SK-N-SH (cell line): ENCODE results near the gene PPP2R5C.

ENCODE experiments used
- RCOR1 ChIP-seq: fragments of 150-350 bp; IDR thresholded peaks from 2 replicates; pipeline ENCODE4 v1.6.1; 2017; ENCODE audit warnings: antibody characterized with exemption, low read length
- TF ChIP-seq, protein P1 (sequence below): IDR thresholded peaks from 2 replicates; pipeline ENCODE4 v1.4.0; 2012; ENCODE audit warnings: low read depth, borderline replicate concordance
- TF ChIP-seq, protein P2 (sequence below): fragments of 200-600 bp; sonication (generic); IDR thresholded peaks from 2 replicates; pipeline ENCODE4 v1.6.1; 2017; ENCODE audit warnings: antibody characterized with exemption, mild to moderate bottlenecking, moderate library complexity

DNA sequence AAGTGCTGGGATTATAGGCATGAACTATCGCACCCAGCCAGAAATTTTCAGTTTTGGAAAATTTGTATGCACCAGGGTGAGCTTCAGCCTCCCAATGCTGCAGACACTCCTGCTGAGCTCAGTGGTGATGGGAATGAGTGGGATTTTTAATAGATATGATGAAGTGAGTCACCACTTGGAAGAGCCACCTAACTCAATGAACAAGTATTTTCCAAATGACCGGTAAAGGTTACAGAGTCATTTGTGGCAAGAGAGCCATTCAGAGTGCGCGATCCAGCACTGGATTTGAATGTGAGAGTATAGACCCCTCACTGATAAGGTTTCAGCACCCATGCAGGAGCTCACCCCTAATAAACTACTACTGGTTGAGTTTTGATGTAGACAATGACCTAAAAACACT, 100.7 kb downstream of the PPP2R5C start:
- TF ChIP-seq, protein P1, sequence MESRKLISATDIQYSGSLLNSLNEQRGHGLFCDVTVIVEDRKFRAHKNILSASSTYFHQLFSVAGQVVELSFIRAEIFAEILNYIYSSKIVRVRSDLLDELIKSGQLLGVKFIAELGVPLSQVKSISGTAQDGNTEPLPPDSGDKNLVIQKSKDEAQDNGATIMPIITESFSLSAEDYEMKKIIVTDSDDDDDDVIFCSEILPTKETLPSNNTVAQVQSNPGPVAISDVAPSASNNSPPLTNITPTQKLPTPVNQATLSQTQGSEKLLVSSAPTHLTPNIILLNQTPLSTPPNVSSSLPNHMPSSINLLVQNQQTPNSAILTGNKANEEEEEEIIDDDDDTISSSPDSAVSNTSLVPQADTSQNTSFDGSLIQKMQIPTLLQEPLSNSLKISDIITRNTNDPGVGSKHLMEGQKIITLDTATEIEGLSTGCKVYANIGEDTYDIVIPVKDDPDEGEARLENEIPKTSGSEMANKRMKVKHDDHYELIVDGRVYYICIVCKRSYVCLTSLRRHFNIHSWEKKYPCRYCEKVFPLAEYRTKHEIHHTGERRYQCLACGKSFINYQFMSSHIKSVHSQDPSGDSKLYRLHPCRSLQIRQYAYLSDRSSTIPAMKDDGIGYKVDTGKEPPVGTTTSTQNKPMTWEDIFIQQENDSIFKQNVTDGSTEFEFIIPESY, result no peak
- TF ChIP-seq, protein P2, sequence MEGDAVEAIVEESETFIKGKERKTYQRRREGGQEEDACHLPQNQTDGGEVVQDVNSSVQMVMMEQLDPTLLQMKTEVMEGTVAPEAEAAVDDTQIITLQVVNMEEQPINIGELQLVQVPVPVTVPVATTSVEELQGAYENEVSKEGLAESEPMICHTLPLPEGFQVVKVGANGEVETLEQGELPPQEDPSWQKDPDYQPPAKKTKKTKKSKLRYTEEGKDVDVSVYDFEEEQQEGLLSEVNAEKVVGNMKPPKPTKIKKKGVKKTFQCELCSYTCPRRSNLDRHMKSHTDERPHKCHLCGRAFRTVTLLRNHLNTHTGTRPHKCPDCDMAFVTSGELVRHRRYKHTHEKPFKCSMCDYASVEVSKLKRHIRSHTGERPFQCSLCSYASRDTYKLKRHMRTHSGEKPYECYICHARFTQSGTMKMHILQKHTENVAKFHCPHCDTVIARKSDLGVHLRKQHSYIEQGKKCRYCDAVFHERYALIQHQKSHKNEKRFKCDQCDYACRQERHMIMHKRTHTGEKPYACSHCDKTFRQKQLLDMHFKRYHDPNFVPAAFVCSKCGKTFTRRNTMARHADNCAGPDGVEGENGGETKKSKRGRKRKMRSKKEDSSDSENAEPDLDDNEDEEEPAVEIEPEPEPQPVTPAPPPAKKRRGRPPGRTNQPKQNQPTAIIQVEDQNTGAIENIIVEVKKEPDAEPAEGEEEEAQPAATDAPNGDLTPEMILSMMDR, result no peak
- no peak for TF ChIP-seq RCOR1
